ENCODE data around the gene A2M. TPM values are rescaled to one million over a fixed set of nuclear protein-coding genes. Genes with fewer than 3 reads are reported as not detected.

A2M gene
- total and polyA plus RNA-seq, 4 donors = 377 to 2,674 (median 775) TPM

DNA sequence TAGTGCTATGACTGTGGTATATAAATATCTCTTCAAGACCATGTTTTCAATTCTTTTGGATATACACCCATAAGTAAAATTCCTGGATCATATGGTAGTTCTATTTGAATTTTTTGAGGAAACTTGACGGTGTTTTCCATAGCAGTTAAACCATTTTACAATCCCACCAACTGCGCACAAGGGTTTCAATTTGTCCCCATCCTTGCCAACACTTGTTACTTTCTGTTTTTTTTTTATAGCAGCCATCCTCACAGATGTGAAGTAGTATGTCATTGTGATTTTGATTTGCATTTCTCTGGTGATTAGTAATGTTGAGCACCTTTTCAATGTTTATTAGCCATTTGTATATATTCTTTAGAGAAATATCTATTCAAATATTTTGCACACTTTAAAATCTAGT is 14.5 kb upstream of the A2M start:
- Histone ChIP-seq H3K4me1 (ENCODE audit: control insufficient read depth in 5 of 5, insufficient read depth in 5 of 5, low read length in 5 of 5) (peaks cover 0 to 42% (median 0%) of the 10 kb centered on the region in 5 donors), H3K27me3 (ENCODE audit: control insufficient read depth in 3 of 3, insufficient read depth in 3 of 3, low read length in 2 of 3) (no peaks in the 10 kb centered on the region), H3K4me3 (no peak overlapping the region), H3K9me3 (ENCODE audit: control insufficient read depth in 4 of 4, insufficient read depth in 3 of 4, low read length in 3 of 4) (no peaks in the 10 kb centered on the region), H3K27ac (ENCODE audit: low read depth in 1 of 2, low read length in 1 of 2) (no peak overlapping the region), H3K36me3 (ENCODE audit: control insufficient read depth in 4 of 4, insufficient read depth in 4 of 4, low read length in 4 of 4) (peaks cover 0 to 5% (median 0%) of the 10 kb centered on the region in 4 donors), H3K9ac (ENCODE audit: insufficient read depth in 1 of 2, low read length in 2 of 2) (no peak overlapping the region)
- TF ChIP-seq, protein P1, sequence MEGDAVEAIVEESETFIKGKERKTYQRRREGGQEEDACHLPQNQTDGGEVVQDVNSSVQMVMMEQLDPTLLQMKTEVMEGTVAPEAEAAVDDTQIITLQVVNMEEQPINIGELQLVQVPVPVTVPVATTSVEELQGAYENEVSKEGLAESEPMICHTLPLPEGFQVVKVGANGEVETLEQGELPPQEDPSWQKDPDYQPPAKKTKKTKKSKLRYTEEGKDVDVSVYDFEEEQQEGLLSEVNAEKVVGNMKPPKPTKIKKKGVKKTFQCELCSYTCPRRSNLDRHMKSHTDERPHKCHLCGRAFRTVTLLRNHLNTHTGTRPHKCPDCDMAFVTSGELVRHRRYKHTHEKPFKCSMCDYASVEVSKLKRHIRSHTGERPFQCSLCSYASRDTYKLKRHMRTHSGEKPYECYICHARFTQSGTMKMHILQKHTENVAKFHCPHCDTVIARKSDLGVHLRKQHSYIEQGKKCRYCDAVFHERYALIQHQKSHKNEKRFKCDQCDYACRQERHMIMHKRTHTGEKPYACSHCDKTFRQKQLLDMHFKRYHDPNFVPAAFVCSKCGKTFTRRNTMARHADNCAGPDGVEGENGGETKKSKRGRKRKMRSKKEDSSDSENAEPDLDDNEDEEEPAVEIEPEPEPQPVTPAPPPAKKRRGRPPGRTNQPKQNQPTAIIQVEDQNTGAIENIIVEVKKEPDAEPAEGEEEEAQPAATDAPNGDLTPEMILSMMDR (IDR thresholded peaks at IDR 0.05; ENCODE audit: control extremely low read depth, extremely low read depth) = no peak
- ATAC-seq (ENCODE audit: insufficient read depth, low FRiP score) (no peak), DNase-seq (no peak)
- 50 to 73% methylated on average over 2 of the region's 2 CpGs for WGBS, 2 donors

DNA sequence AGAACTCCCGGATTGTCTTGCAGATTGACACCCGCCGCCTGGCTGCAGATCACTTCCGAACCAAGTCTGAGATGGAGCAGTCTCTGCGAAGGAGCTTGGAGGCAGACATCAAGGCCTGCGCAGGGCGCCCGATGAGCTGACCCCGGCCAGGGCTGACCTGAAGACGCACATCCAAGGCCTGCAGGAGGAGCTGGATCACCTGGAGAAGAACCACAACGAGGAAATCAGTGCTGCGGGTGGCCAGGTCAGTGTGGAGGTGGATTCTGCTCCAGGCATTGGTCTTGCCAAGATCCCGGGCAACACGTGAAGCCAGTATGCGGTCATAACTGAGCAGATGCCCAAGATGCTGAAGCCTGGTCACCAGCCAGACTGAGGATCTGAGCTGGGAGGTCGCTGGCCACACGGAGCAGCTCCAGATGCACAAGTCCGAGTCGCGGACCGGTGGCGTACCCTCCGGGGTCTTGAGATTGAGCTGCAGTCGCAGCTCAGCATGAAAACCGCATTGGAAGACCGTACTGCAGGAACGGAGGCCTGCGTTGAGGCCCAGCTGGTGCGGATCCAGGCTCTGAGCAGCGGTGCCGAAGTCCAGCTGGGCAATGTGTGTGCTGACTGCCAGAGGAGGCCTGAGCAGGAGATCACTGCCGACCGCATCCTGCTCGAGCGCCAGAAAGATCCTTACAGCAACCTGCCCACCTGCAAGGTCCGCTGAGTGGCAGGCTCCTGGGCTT is 12.4 kb upstream of the A2M start:
- TF ChIP-seq, protein P1 (IDR thresholded peaks at IDR 0.05; ENCODE audit: control extremely low read depth, extremely low read depth) = no peak
- Histone ChIP-seq H3K27ac (ENCODE audit: low read depth in 1 of 2, low read length in 1 of 2) (no peak overlapping the region), H3K9ac (ENCODE audit: insufficient read depth in 1 of 2, low read length in 2 of 2) (no peak overlapping the region), H3K4me1 (ENCODE audit: control insufficient read depth in 5 of 5, insufficient read depth in 5 of 5, low read length in 5 of 5) (peaks cover 0 to 38% (median 4%) of the 10 kb centered on the region in 5 donors), H3K36me3 (ENCODE audit: control insufficient read depth in 4 of 4, insufficient read depth in 4 of 4, low read length in 4 of 4) (peaks cover 0 to 5% (median 0%) of the 10 kb centered on the region in 4 donors), H3K4me3 (no peak overlapping the region), H3K9me3 (ENCODE audit: control insufficient read depth in 4 of 4, insufficient read depth in 3 of 4, low read length in 3 of 4) (no peaks in the 10 kb centered on the region), H3K27me3 (ENCODE audit: control insufficient read depth in 3 of 3, insufficient read depth in 3 of 3, low read length in 2 of 3) (no peaks in the 10 kb centered on the region)
- WGBS, 2 donors = 97% methylated on average over 36 of the region's 36 CpGs
- DNase-seq = no peak
- ATAC-seq (ENCODE audit: insufficient read depth, low FRiP score) = no peak

DNA sequence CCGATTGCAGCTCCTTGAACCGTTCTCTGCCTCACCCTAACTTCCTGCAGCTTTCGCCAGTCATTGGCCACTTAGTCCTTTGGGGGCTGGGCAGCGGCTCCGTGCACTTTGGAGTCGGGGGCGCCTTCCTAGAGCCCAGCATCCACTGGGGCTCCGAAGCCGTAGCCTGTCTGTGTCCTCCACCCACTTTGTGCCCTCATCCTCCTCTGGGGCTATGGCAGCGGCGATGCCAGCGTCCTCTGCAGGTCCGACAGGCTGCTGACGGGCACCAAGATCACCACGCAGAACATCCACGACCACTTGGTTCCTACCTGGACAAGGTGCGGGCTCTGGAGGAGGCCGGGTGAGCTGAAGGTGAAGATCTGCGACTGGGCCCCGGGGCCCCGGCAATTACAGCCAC is 11.8 kb upstream of the A2M start:
- TF ChIP-seq, protein P1 (IDR thresholded peaks at IDR 0.05; ENCODE audit: control extremely low read depth, extremely low read depth) = no peak
- DNase-seq = no peak
- Histone ChIP-seq H3K27ac (ENCODE audit: low read depth in 1 of 2, low read length in 1 of 2) (no peak overlapping the region), H3K9me3 (ENCODE audit: control insufficient read depth in 4 of 4, insufficient read depth in 3 of 4, low read length in 3 of 4) (no peaks in the 10 kb centered on the region), H3K4me3 (no peak overlapping the region), H3K9ac (ENCODE audit: insufficient read depth in 1 of 2, low read length in 2 of 2) (no peak overlapping the region), H3K4me1 (ENCODE audit: control insufficient read depth in 5 of 5, insufficient read depth in 5 of 5, low read length in 5 of 5) (peaks cover 0 to 37% (median 4%) of the 10 kb centered on the region in 5 donors), H3K27me3 (ENCODE audit: control insufficient read depth in 3 of 3, insufficient read depth in 3 of 3, low read length in 2 of 3) (no peaks in the 10 kb centered on the region), H3K36me3 (ENCODE audit: control insufficient read depth in 4 of 4, insufficient read depth in 4 of 4, low read length in 4 of 4) (peaks cover 0 to 5% (median 0%) of the 10 kb centered on the region in 4 donors)
- no peak for ATAC-seq (ENCODE audit: insufficient read depth, low FRiP score)
- 97% methylated on average over 21 of the region's 21 CpGs for WGBS, 2 donors

All from lung (tissue), 12 donors.